Prostate gland (tissue), 1 donor: ENCODE measurements around the gene TEP1.

ENCODE experiments used
- POLR2A ChIP-seq: fragments of 450-650 bp; IDR thresholded peaks from one replicate; pipeline ENCODE4 v1.6.1; 2016; ENCODE audit warnings: antibody characterized with exemption, mild to moderate bottlenecking
- POLR2AphosphoS5 ChIP-seq: sonication (generic); formaldehyde crosslinking; IDR thresholded peaks from one replicate; pipeline ENCODE4 v1.6.1; 2017; ENCODE audit warnings: antibody characterized with exemption

GRCh38 chr14:20377171-20377570, 36.1 kb downstream of the TEP1 start:
- no peak for TF ChIP-seq POLR2A
- TF ChIP-seq POLR2AphosphoS5, result no peak
